Activated CD8-positive, alpha-beta memory T cell treated with anti-CD3 and anti-CD28 coated beads for 4 hours (primary cell): ENCODE measurements around the gene STAT6.

Source experiments
- DNase-seq, 2 donors: peaks; one replicate each; pipeline ENCODE4 v3.0.0-alpha.2; 2020; ENCODE audit warnings: low read depth in 2 of 2

STAT6 gene

GRCh38 chr12:57101892-57102695 is 9.1 kb downstream of the STAT6 start:
- no peak for DNase-seq

GRCh38 chr12:57099766-57100165 is 11.4 kb downstream of the STAT6 start:
- no peak for DNase-seq

- DNase-seq: no peak
Observed at GRCh38 chr12:57099047-57099714, 12.0 kb downstream of the STAT6 start.

GRCh38 chr12:57098546-57098945 is 12.6 kb downstream of the STAT6 start:
- no peak for DNase-seq

GRCh38 chr12:57097554-57097835 is 13.7 kb downstream of the STAT6 start:
- DNase-seq: no peak

GRCh38 chr12:57096748-57097553 is 14.2 kb downstream of the STAT6 start:
- no peak for DNase-seq

- DNase-seq: no peak
Observed at GRCh38 chr12:57096099-57096572, 15.0 kb downstream of the STAT6 start.

- no peak for DNase-seq
Observed at GRCh38 chr12:57095440-57095839, 15.7 kb downstream of the STAT6 start.

GRCh38 chr12:57094208-57095160 is 16.7 kb downstream of the STAT6 start:
- DNase-seq: no peak

- peak; percentile 71 to 76 for DNase-seq
Observed at GRCh38 chr12:57093415-57094207, 17.6 kb downstream of the STAT6 start.

GRCh38 chr12:57092876-57093414 is 18.2 kb downstream of the STAT6 start:
- DNase-seq: no peak

GRCh38 chr12:57092529-57092862 is 18.7 kb downstream of the STAT6 start:
- DNase-seq: no peak

GRCh38 chr12:57091638-57092528 is 19.3 kb downstream of the STAT6 start:
- no peak for DNase-seq

- no peak for DNase-seq
Observed at GRCh38 chr12:57090924-57091637, 20.1 kb downstream of the STAT6 start.

- no peak for DNase-seq
Observed at GRCh38 chr12:57090490-57090889, 20.7 kb downstream of the STAT6 start.

- peak in 1 of 2 donors; percentile 47 for DNase-seq
Observed at GRCh38 chr12:57089271-57090245, 21.6 kb downstream of the STAT6 start.
